Right lobe of liver (tissue), 6 donors: ENCODE measurements around the gene PLEKHG3. TPM values are rescaled to one million over a fixed set of nuclear protein-coding genes. Genes with fewer than 3 reads are reported as not detected.

Source experiments
- ATAC-seq, 4 donors: fragments of 200-7000 bp; cut with Tn5 transposase; one replicate each; pipeline ENCODE4 v1.9.1; 2020; ENCODE audit warnings: mild to moderate bottlenecking in 4 of 4, moderate library complexity in 4 of 4
- DNase-seq, 3 donors: peaks; one replicate each; pipeline ENCODE4 v3.0.0-alpha.2; 2020
- H3K27ac ChIP-seq, 3 donors: fragments of 200-600 bp; one replicate each; pipeline ENCODE4 v1.8.0; 2022
- H3K27me3 ChIP-seq, 2 donors: fragments of 200-600 bp; one replicate each; pipeline ENCODE4 v1.8.0; 2022
- H3K36me3 ChIP-seq, 4 donors: fragments of 200-600 bp; sonication (generic) in 1 of 4; one replicate each; pipeline versions ENCODE4 v1.5.1 to v1.8.0; 2017 to 2022; ENCODE audit warnings: control low read depth in 1 of 4
- H3K4me1 ChIP-seq, 4 donors: fragments of 200-600 bp; sonication (generic) in 1 of 4; one replicate each; pipeline versions ENCODE4 v1.5.1 to v1.8.0; 2017 to 2022; ENCODE audit warnings: control low read depth in 1 of 4
- H3K4me3 ChIP-seq, 3 donors: fragments of 200-600 bp; one replicate each; pipeline ENCODE4 v1.8.0; 2022
- H3K9me3 ChIP-seq, 4 donors: fragments of 200-600 bp; sonication (generic) in 1 of 4; one replicate each; pipeline versions ENCODE4 v1.5.1 to v1.8.0; 2017 to 2022; ENCODE audit warnings: control low read depth in 1 of 4
- CTCF ChIP-seq, 4 donors: fragments of 200-600 bp in 3 of 4; fragments of 450-650 bp in 1 of 4; IDR thresholded peaks; one replicate each; pipeline versions ENCODE4 v1.5.1 to v1.8.0; 2016 to 2022; ENCODE audit warnings: antibody characterized with exemption in 4 of 4, mild to moderate bottlenecking in 2 of 4
- POLR2A ChIP-seq: fragments of 450-650 bp; IDR thresholded peaks from one replicate; pipeline ENCODE4 v1.6.1; 2017; ENCODE audit warnings: antibody characterized with exemption, mild to moderate bottlenecking
- WGBS: methylation state at CpG from one replicate; pipeline ENCODE4 v1.1.6; 2018; ENCODE audit warnings: low coverage, low lambda C conversion rate; ENCODE audit not compliant: insufficient coverage; ENCODE audit errors: missing lambda C conversion rate; 5-methylcytosine and 5-hydroxymethylcytosine counted together
- intact Hi-C, 2 donors: fragments of 100-400 bp; cut with DNase I; formaldehyde crosslinking; loops; one replicate each; pipeline versions ENCODE4 v1.11.2 to v1.14.1; 2022
- total RNA-seq, 6 experiments: library from RNA; depleted of rRNA in 2 of 6; stranded (reverse); fragments of >200 nt in 2 of 6; fragmentation: NEBNext Ultra II Directional in 3 of 6; extraction: Animal tissue kit (Norgen Biotek cat#: 25700) in 3 of 6; gene quantifications; one replicate each; pipeline versions ENCODE4 v1.1.0 to v1.2.4, GENCODE V29; 2016 to 2023
- donor health status: DM: no; HTN: yes; CAD: no.
- donor health status: DM: no; HTN: no; CAD: no.
- donor health status: DM: no; HTN: no; CAD: no.
- donor health status: DM: no; HTN: yes; CAD: no.
- donor health status: DM: no; HTN: yes; CAD: no.

PLEKHG3 gene
- total RNA-seq, 6 experiments from 2014 or later: 25.4 to 49.1 (median 28.0) TPM

DNA sequence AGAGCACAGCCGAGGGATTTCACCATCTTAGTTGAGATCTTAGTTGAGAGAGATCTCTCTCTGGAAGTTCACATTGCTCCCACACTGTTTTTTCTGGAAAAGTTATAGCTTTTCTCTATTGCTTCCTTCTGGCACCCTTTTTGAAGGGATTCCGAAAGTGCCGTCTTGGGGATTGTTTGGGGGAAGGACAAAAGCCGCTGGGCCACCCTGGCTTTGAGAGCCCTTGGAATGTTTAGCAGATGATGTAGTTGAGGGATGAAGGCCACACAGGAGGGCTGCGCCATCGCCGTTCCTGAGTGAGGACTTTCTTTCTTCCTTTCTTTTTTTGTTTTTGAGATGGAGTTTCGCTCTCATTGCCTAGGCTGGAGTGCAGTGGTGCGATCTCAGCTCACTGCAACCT is 17.7 kb downstream of the PLEKHG3 start:
- no peak for TF ChIP-seq POLR2A
- no peak for TF ChIP-seq CTCF (IDR thresholded peaks at IDR 0.05)
- ATAC-seq: no peak
- H3K4me1 ChIP-seq: peaks cover 0 to 51% (median 24%) of the 10 kb centered on the region in 4 donors
- H3K27ac ChIP-seq: peak overlapping the region; percentile 40 to 84 (median 63)
- peak in 2 of 3 donors; percentile 8 to 17 for DNase-seq
- no peaks in the 10 kb centered on the region for H3K9me3 ChIP-seq
- no peak overlapping the region for H3K4me3 ChIP-seq
- intact Hi-C loops: no loop called here
- H3K27me3 ChIP-seq: no peaks in the 10 kb centered on the region
- no peaks in the 10 kb centered on the region for H3K36me3 ChIP-seq
- 78% methylated on average over 7 of the region's 9 CpGs for whole genome bisulfite sequencing

DNA sequence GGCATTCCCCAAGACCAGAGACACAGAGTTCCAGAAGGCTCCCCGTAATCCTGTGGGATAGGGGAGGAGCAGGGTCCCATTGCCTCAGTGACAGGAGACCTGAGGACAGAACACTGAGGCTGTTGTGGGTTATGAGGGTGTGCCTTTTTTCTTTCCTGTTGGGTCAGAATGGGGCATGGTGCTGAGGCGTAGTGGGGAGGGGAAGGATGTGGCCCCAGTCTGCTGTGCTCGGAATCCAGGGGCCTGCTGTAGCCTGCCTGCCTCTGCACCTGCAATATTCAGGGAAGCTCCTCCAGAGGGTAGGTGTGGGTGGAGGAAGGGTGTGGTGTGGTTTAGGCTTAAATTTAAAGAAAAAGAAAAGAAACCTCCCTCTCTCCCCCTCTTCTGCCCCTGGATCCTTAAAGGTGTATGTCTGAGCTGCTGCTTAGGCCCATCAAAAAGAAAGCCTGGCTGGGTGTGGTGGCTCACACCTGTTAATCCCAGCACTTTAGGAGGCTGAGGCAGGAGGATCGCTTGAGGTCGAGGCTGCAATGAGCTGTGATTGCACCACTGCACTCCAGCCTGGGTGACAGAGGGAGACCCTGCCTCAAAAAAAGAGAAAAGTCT is 18.7 kb downstream of the PLEKHG3 start:
- Histone ChIP-seq H3K27ac (no peak overlapping the region), H3K4me1 (peaks cover 0 to 41% (median 20%) of the 10 kb centered on the region in 4 donors), H3K9me3 (no peaks in the 10 kb centered on the region), H3K4me3 (no peak overlapping the region), H3K36me3 (peaks cover 0 to 4% (median 2%) of the 10 kb centered on the region in 4 donors), H3K27me3 (no peaks in the 10 kb centered on the region)
- DNase-seq (peak in 2 of 3 donors; percentile 16 to 31), ATAC-seq (no peak)
- TF ChIP-seq CTCF (IDR thresholded peaks at IDR 0.05) (no peak), POLR2A (no peak)
- WGBS: 74% methylated on average over 3 of the region's 5 CpGs
- intact Hi-C loops: no loop called here

DNA sequence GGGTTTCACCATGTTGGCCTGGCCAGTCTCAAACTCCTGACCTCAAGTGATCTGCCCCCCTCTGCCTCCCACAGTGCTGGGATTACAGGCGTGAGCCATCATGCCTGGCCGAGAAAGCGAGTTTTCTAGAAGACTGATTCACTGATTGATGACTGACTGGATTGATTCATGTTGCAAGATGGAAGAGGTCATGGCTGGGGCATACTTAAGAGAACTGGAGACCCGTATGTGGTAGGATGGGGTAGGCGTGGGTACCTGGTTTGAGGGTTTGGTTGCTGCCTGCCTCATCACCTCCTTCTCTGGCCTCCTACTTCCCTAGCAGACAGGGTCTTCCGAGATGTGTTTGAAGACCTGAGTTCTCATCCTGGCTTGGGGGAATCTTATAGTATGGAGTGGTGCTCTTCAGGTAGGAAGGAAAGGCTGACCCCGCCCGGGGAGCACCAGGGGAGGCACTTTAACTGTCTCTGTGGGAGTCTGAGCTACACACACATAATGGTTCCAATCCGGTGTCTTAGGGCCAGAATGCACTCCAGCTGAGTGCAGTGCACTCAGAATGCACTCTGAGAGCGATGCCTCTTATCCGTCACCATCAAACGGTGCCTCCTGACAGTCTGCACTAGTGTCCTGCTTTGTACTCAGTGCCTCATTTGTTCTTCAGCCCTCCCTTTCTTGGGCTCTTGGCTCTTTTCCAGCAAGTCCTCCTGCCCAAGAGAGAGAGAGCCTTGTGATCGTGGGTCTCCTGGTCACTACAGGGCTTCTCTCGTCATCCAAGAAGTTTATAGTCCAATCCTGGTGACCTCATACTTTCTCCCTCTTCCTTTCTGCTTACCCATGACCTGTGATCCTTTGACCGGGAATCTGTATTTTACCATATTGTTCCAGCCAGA is 19.7 kb downstream of the PLEKHG3 start:
- no peaks in the 10 kb centered on the region for H3K9me3 ChIP-seq
- TF ChIP-seq CTCF (IDR thresholded peaks at IDR 0.05) (no peak), POLR2A (no peak)
- H3K27me3 ChIP-seq: no peaks in the 10 kb centered on the region
- ATAC-seq (no peak), DNase-seq (peak in 2 of 3 donors; percentile 4 to 29)
- H3K27ac ChIP-seq: no peak overlapping the region
- peaks cover 0 to 10% (median 4%) of the 10 kb centered on the region in 4 donors for H3K36me3 ChIP-seq
- intact Hi-C loops: no loop called here
- H3K4me1 ChIP-seq: peaks cover 0 to 38% (median 17%) of the 10 kb centered on the region in 4 donors
- 58% methylated on average over 6 of the region's 15 CpGs for WGBS
- H3K4me3 ChIP-seq: no peak overlapping the region

GRCh38 chr14:64724578-64724930 is 20.3 kb downstream of the PLEKHG3 start:
- Histone ChIP-seq H3K27me3 (no peaks in the 10 kb centered on the region), H3K4me3 (no peak overlapping the region), H3K36me3 (peaks cover 0 to 10% (median 4%) of the 10 kb centered on the region in 4 donors), H3K9me3 (no peaks in the 10 kb centered on the region), H3K4me1 (peaks cover 0 to 34% (median 16%) of the 10 kb centered on the region in 4 donors), H3K27ac (no peak overlapping the region)
- 67% methylated on average over 1 of the region's 1 CpG for WGBS
- ATAC-seq (no peak), DNase-seq (peak in 2 of 3 donors; percentile 5)
- TF ChIP-seq CTCF (IDR thresholded peaks at IDR 0.05): no peak
- TF ChIP-seq POLR2A: no peak
- intact Hi-C loops: no loop called here
